HepG2 (cell line): Measurements from ENCODE around the gene SLC22A12. TPM values are rescaled to one million over a fixed set of nuclear protein-coding genes. Genes with fewer than 3 reads are reported as not detected.

Source experiments
- ATAC-seq: fragments of 200-7000 bp; cut with Tn5 transposase; 3 replicates; pipeline ENCODE4 v1.9.1; 2020; ENCODE audit warnings: mild to moderate bottlenecking, moderate library complexity
- BruUV-seq: library from RNA; stranded (reverse); fragments of 400-500 nt; replicated peaks from 2 replicates; lab custom pipeline; 2021; lab: Mats Ljungman, UMichigan
- CTCF ChIA-PET: fragments of 300-600 bp; formaldehyde crosslinking; extraction: SDS; loops from one replicate; lab custom pipeline; 2021; ENCODE audit warnings: low total read pairs, inconsistent platforms, low intra/inter-chr PET ratio; lab: Yijun Ruan, JAX
- POLR2A ChIA-PET: fragments of 350-600 bp; sonication (Branson Sonifier 250); formaldehyde crosslinking; loops from one replicate; lab custom pipeline; 2020; ENCODE audit warnings: antibody characterized with exemption, inconsistent platforms; lab: Yijun Ruan, JAX
- DNase-seq: peaks from one replicate; pipeline ENCODE4 v3.0.0-alpha.2; 2015; ENCODE audit warnings: low spot score
- FAIRE-seq: peaks from 3 replicates; lab custom pipeline; 2011; peaks lifted over from hg19 to GRCh38; lab: Jason Lieb, UNC
- H2AFZ ChIP-seq: one replicate; pipeline ENCODE4 v1.6.1; 2011; ENCODE audit warnings: low read length, inconsistent platforms
- H3K27ac ChIP-seq: fragments of 300-600 bp; 3 replicates; pipeline ENCODE4 v1.8.0; 2011; ENCODE audit warnings: mixed run types, mild to moderate bottlenecking, mixed read lengths, low read length, inconsistent platforms; ENCODE audit not compliant: insufficient read depth; ENCODE audit errors: extremely low read length
- H3K27me3 ChIP-seq, 2 experiments: fragments of 200-600 bp in 1 of 2; 2 replicates in 1 of 2; 3 replicates in 1 of 2; pipeline versions ENCODE4 v1.6.0 to v1.8.0; 2011; ENCODE audit warnings: low read length in 2 of 2, mild to moderate bottlenecking in 2 of 2, moderate library complexity in 2 of 2, inconsistent platforms in 1 of 2; ENCODE audit not compliant: insufficient read depth in 2 of 2, control insufficient read depth in 1 of 2
- H3K36me3 ChIP-seq, 2 experiments: fragments of 200-600 bp in 1 of 2; replicated peaks in 1 of 2; 2 replicates in 1 of 2; 3 replicates in 1 of 2; pipeline versions ENCODE4 v1.5.1 to v1.8.0; 2011; ENCODE audit warnings: low read length in 2 of 2, inconsistent platforms in 1 of 2; ENCODE audit not compliant: insufficient read depth in 2 of 2, control insufficient read depth in 1 of 2
- H3K4me1 ChIP-seq: 2 replicates; pipeline ENCODE4 v1.5.1; 2012; ENCODE audit warnings: low read length, inconsistent platforms; ENCODE audit not compliant: insufficient read depth
- H3K4me2 ChIP-seq: 2 replicates; pipeline ENCODE4 v1.6.0; 2011; ENCODE audit warnings: low read depth, low read length, inconsistent platforms
- H3K4me3 ChIP-seq, 3 experiments: fragments of 200-600 bp in 1 of 3; sonication (generic), shearing (Covaris generic) in 1 of 3; replicated peaks in 1 of 3; 2 replicates each; pipeline ENCODE4 v1.5.1; 2011 to 2016; ENCODE audit warnings: low read length in 3 of 3, inconsistent platforms in 2 of 3, low read depth in 2 of 3, mild to moderate bottlenecking in 2 of 3, control low read depth in 1 of 3, mixed read lengths in 1 of 3; ENCODE audit not compliant: insufficient read depth in 1 of 3
- H3K79me2 ChIP-seq: one replicate; pipeline ENCODE4 v1.6.1; 2011; ENCODE audit warnings: low read length, inconsistent platforms; ENCODE audit not compliant: insufficient read depth
- H3K9ac ChIP-seq: 2 replicates; pipeline ENCODE4 v1.6.0; 2011; ENCODE audit warnings: mild to moderate bottlenecking, low read depth, low read length, inconsistent platforms; ENCODE audit not compliant: insufficient read depth
- H3K9me3 ChIP-seq: 2 replicates; pipeline ENCODE4 v1.5.1; 2012; ENCODE audit warnings: mild to moderate bottlenecking, low read length
- H4K20me1 ChIP-seq: 2 replicates; pipeline ENCODE4 v1.6.0; 2011; ENCODE audit warnings: inconsistent platforms, mild to moderate bottlenecking, low read length, moderate library complexity; ENCODE audit not compliant: insufficient read depth
- BRD4 ChIP-seq: sonication (generic); formaldehyde crosslinking; IDR thresholded peaks from 2 replicates; pipeline ENCODE4 v1.4.0; 2020; ENCODE audit warnings: missing genetic modification reagents
- PAWR ChIP-seq: sonication (generic); formaldehyde crosslinking; IDR thresholded peaks from 2 replicates; pipeline ENCODE4 v1.4.0; 2020; ENCODE audit warnings: missing genetic modification reagents, mild to moderate bottlenecking, borderline replicate concordance
- ZNF572 ChIP-seq: sonication (generic); formaldehyde crosslinking; IDR thresholded peaks from 2 replicates; pipeline ENCODE4 v1.5.1; 2020; ENCODE audit warnings: mild to moderate bottlenecking, missing genetic modification reagents
- ZNF678 ChIP-seq: sonication (generic); formaldehyde crosslinking; IDR thresholded peaks from 2 replicates; pipeline ENCODE4 v1.4.0; 2020; ENCODE audit warnings: mild to moderate bottlenecking, missing genetic modification reagents
- ZUFSP ChIP-seq: sonication (generic); formaldehyde crosslinking; IDR thresholded peaks from 2 replicates; pipeline ENCODE4 v1.9.0; 2021; ENCODE audit warnings: missing genetic modification reagents, mild to moderate bottlenecking, borderline replicate concordance
- WGBS: methylation state at CpG from one replicate; pipeline ENCODE4 v1.1.6; 2017; ENCODE audit warnings: low lambda C conversion rate; 5-methylcytosine and 5-hydroxymethylcytosine counted together
- in situ Hi-C: cut with HindIII; loops from 2 replicates; pipeline ENCODE4 v1.10.0; 2017; ENCODE audit warnings: low pct_unique_long_range_greater_than_20kb; ENCODE audit not compliant: extremely low pct_ligation_motif_present
- intact Hi-C: fragments of 100-400 bp; cut with micrococcal nuclease; formaldehyde crosslinking; loops from one replicate; pipeline ENCODE4 v1.10.0; 2022; ENCODE audit not compliant: unreplicated experiment
- polyA plus RNA-seq, 8 experiments: library from polyadenylated mRNA; depleted of rRNA in 3 of 8; stranded (reverse) in 7 of 8; unstranded in 1 of 8; fragments of >200 nt; fragmentation: Illumina TruSeq in 4 of 8; extraction: Trizol in 4 of 8; gene quantifications; 2 replicates each; pipeline versions ENCODE4 v1.2.1 to v1.2.3, GENCODE V29; 2011 to 2016; ENCODE audit warnings: low read depth in 4 of 8, missing spikeins in 1 of 8, mixed read lengths in 1 of 8; ENCODE audit not compliant: insufficient read depth in 1 of 8
- total RNA-seq, 5 experiments: library from RNA; depleted of rRNA; stranded (reverse); fragments of >200 nt; fragmentation: Illumina TruSeq; extraction: Trizol; gene quantifications; 2 replicates each; pipeline ENCODE4 v1.2.3, GENCODE V29; 2016; ENCODE audit warnings: low read depth in 1 of 5
- TF ChIP-seq, protein P1 (sequence below): sonication (generic); formaldehyde crosslinking; IDR thresholded peaks from 2 replicates; pipeline ENCODE4 v1.8.1; 2023; ENCODE audit warnings: mild to moderate bottlenecking, moderate library complexity, missing genetic modification reagents
- TF ChIP-seq, protein P2 (sequence below): IDR thresholded peaks from 2 replicates; pipeline ENCODE4 v1.6.1; 2012; ENCODE audit warnings: low read length, improper control_type of control experiment

SLC22A12 gene
- total and polyA plus RNA-seq, 2 of the 13 experiments (the other 11 are each of a cell fraction or from before 2014, with no cell fraction given): not detected

DNA sequence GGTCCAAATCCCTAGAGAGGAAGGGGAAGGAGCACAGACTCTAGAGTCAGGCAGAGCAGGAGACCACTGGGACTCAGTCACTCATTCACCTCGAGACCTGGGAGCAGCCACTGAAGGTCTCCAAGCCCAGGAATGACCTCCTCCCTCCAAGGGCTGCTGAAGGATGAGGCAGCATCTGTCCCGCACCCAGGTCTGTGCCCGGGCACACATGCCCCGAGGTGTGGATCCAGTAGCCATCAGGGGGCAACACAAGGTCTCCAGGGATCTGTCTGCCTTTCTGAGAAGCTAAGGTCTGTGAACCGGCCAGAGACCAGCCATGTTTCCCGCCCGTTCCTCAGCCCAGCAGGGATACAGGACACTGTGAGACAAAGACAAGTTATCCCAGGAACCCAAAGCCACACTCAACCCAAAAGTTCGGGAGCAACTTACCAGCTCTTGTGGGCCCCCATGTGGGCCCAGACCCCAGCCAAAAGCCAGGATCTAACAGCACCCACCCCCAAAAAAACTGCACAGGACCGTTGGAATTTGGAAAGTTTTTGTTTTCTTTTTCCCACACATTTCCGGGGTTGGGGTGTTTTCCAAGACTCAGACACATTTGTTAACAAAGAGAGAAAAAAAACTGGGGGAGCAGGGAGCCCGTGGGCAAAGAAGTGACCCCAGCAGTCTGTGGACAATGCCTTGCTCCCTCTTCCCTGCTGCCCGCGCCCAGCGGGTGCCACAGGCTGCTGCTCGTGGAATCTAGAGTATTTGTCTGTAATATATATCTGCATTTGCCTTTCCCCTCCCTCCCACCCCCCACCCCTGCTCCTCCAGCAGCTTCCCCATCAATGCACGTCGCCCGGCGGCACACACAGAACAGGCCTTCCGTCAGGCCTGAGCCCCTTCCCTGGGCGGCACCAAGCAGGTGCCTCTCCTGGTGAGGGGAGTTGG lies 14.9 kb downstream of the SLC22A12 start (continued):
- TF ChIP-seq, protein P1, sequence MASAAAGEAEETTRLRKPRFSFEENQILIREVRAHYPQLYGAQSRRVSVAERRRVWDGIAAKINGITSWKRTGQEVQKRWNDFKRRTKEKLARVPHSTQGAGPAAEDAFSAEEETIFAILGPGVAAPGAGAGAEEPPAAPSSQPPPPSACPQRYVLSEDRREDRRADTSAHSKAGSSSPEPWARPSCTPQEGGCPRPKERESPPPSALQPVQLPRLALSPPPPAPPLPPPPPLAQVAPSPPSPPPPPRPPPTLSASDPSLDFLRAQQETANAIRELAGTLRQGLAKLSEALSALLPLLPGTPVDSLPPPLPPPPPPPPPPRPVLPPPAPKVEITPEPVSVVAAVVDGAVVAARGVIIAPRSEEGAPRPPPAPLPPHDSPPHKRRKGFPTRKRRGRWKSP (CRISPR knock-in tag): no peak
- TF ChIP-seq, protein P2, sequence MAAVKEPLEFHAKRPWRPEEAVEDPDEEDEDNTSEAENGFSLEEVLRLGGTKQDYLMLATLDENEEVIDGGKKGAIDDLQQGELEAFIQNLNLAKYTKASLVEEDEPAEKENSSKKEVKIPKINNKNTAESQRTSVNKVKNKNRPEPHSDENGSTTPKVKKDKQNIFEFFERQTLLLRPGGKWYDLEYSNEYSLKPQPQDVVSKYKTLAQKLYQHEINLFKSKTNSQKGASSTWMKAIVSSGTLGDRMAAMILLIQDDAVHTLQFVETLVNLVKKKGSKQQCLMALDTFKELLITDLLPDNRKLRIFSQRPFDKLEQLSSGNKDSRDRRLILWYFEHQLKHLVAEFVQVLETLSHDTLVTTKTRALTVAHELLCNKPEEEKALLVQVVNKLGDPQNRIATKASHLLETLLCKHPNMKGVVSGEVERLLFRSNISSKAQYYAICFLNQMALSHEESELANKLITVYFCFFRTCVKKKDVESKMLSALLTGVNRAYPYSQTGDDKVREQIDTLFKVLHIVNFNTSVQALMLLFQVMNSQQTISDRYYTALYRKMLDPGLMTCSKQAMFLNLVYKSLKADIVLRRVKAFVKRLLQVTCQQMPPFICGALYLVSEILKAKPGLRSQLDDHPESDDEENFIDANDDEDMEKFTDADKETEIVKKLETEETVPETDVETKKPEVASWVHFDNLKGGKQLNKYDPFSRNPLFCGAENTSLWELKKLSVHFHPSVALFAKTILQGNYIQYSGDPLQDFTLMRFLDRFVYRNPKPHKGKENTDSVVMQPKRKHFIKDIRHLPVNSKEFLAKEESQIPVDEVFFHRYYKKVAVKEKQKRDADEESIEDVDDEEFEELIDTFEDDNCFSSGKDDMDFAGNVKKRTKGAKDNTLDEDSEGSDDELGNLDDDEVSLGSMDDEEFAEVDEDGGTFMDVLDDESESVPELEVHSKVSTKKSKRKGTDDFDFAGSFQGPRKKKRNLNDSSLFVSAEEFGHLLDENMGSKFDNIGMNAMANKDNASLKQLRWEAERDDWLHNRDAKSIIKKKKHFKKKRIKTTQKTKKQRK: no peak

DNA sequence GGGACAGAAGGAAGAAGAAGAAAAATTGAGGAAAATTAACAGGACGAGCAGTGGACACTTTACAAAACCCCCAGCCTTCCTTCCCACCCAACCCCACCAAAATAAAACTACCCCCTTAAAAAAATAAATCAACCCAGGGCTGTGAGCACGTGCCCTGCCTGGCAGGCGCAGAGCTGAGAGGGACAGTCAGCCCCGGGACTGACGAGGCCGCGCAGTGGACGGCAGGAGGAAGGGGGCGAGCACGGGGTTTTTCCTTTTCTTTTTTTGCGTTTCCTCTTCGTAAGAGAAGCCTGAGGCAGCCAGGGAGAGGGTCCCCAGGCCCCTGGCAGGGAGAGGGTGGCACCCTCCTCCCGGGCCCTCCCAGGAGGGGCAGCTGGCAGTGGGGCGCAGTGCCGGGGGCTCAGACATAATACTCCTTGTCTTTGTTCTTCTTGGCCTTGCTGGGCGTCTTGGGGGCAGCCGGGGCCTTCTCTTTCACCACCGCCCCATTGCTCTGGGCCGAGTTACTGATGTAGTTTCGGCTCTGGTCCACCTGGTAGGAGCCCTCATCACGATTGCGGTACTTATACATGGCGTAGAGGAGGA lies 15.9 kb downstream of the SLC22A12 start:
- ChIA-PET POLR2A (no interaction called here), CTCF (no interaction called here)
- in situ Hi-C loops (no loop called here), intact Hi-C loops (no loop called here)
- Histone ChIP-seq H3K4me1 (peaks cover 11% of the 10 kb centered on the region; the same call in 1 of the 2 replicates), H3K36me3 (no peaks in the 10 kb centered on the region), H3K4me2 (no peak overlapping the region), H4K20me1 (no peaks in the 10 kb centered on the region), H3K9me3 (no peaks in the 10 kb centered on the region), H3K27me3 (peaks cover 8 to 38% of the 10 kb centered on the region in 2 experiments; a peak in 3 of 5 replicates), H3K9ac (no peak overlapping the region), H3K79me2 (no peaks in the 10 kb centered on the region), H3K27ac (no peak overlapping the region), H3K4me3 (no peak overlapping the region), H2AFZ (no peak overlapping the region)
- DNase-seq: no peak
- WGBS: 64% methylated on average over 23 of the region's 23 CpGs
- no peak for FAIRE-seq
- no TSS peak for BruUV-seq
- no peak for ATAC-seq
- no peak for TF ChIP-seq ZUFSP
- TF ChIP-seq BRD4 (CRISPR knock-in tag): no peak
- no peak for TF ChIP-seq PAWR (CRISPR knock-in tag)
- TF ChIP-seq, protein P2: no peak
- no peak for TF ChIP-seq ZNF572
- TF ChIP-seq ZNF678 (CRISPR knock-in tag): no peak
